Bone marrow (tissue), 2 donors: Measurements from ENCODE around the gene USP24.
"Not testable (repeated sequence)": the region's sequence is repeated elsewhere in the genome, so short reads cannot be mapped to it uniquely, and the experiment has no call there.

ENCODE experiments used
- DNase-seq, 2 donors: peaks; one replicate each; lab custom pipeline; 2025; lab: John Stamatoyannopoulos, UW

Gene USP24

DNA sequence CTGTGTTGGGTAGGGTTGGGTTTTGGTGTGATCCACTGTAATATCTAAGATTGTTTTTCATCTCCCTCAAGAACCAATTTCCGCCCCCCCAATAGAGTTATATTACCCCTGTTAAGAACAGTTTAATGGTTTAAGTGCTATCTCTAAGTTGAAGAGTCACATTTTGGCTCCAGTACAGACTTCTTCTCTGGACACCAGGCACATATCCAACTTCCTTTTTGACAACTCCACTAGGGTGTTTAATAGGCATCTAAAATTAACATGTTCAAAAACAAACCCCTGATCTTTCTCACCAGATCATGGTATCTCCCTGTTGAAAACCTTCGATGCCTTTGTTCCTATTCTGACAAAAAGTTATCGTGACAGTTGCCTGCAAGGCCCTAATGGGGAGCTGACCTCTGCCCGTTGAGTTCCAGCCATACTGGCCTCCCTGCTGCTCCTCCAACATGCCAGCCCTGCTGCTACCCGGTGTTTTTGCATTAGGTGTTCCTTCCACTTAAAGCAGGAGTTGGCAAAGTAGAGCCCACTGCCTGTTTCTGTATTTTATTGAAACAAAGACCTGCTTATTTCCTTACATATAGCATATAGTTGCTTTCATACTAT, 18.6 kb downstream of the USP24 start:
- no peak for DNase-seq

DNA sequence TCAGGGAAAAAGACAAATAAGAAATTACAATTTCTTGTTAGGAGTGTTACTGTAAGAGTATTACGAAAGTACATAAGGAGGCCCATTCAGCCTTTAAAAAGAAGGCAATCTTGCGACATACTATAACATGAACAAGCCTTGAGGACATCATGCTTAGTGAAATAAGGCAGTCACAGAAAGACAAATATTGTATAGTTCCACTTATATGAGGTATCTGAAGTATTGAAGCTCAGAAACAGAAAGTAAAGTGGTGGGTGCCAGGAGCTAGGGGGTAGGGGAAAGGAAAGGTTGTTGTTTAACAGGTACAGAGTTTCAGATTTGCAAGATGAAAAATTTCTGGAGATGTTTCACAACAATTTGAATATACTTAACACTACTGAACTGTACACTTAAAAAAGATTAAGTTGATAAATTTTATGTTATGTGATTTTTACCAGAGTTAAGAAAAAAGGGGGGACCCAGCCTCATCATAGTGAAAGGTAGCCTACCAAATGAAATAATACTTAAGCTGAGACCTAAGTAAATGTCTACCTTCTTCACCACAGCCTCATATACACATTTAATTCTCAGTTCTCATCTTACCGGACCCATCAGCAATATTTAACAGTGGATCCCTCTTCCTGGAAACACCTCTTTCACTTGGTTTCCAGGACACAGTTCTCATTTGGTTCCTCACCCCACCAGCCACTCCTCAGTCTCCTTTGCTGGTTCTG, 19.5 kb downstream of the USP24 start:
- no peak for DNase-seq

DNA sequence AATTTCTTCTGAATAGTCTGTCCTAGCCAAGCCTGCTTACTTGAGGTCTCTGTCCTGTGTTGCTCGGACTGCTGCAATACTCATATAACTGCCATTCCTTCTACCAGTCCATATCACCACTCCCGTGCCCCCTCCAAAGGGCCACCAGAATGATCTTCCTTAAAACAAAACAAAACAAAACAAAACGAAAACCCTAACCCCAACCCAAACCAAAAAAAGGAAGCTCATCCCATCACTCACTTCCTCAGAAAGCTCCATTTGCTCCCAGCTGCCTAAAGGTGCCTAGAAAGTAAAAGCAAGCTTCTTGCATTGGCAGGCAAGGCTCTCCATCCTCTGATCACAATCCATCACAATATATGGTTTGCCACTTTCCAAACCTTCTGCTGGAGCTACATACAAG, 20.3 kb downstream of the USP24 start:
- no peak for DNase-seq

DNA sequence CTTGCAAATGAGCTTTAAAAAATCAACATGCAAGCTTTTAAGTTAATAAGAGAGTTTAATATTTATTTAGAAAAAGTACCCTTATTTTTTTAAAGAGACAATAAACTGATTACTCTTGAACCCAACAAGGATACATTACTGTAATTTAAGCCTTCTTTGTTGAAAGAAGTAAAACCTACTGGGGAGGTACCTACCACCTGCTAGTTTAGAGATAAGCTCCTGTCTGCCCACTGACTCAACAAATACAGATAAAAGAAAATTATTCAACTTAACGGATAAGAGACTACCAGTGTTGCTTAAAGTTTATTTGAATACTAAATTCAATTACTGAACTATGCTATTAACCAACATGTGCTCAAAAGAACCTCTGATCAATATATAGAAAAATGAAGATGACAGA, 23.1 kb downstream of the USP24 start:
- no peak for DNase-seq

DNA sequence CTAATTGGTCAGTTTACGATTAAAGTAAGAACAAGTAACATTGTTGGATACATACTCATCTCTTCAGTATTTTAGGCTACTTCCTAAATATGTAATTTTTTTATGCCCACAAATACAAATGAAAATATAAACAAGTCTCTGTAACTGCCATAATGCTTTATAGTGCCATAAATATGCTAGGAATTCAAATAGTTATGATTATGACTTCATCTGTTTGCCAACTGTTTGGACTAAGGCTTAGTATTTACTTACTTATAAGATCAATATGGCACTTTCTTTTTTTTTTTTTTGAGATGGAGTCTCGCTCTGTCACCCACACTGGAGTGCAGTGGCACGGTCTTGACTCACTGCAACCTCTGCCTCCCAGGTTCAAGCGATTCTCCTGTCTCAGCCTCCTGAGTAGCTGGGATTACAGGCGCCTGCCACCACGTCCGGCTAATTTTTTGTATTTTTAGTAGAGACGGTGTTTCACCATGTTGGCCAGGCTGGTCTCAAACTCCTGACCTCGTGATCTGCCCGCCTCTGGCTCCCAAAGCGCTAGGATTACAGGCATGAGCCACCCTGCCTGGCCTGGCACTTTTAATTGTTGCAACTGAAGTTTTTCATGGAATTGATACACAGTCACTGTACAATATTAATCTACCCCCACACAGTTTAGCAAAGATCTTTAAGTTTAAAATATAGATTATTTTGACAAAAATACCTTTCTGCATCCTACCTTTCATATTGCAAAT, 23.8 kb downstream of the USP24 start:
- not testable (repeated sequence) for DNase-seq

DNA sequence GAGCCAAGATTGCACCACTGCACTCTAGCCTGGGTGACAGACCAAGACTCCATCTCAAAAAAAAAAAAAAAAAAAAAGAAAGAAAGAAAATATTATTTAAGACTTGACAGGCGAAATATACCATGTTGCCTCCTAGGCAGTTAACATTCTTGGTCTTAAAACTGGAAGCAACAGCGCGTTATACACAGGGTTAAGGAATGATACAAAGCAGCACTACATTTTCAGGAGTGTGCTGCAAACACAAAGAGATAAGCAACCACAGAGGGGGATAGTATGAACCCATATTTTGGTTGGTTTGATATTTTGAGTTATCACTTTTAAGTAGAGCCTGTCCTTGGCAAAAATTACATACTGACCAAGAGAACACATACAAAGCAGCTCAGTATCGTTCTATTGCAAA, 25.1 kb downstream of the USP24 start:
- no peak for DNase-seq

DNA sequence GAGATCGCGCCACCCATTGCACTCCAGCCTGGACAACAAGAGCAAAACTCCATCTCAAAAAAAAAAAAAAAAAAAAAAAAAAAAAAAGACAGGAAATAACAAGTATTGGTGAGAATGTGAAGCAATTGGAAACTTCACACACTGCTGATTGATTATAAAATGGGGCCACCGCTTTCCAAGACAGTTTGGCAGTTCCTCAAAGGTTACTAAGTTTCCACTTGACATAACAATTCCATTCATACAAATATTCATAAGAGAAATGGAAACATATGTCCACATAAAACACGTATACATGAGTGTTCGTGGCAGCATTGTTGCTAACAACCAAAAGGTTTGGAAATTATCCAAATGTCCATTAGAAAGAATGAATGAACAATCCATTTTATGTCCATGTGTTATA, 26.3 kb downstream of the USP24 start:
- DNase-seq, result no peak

DNA sequence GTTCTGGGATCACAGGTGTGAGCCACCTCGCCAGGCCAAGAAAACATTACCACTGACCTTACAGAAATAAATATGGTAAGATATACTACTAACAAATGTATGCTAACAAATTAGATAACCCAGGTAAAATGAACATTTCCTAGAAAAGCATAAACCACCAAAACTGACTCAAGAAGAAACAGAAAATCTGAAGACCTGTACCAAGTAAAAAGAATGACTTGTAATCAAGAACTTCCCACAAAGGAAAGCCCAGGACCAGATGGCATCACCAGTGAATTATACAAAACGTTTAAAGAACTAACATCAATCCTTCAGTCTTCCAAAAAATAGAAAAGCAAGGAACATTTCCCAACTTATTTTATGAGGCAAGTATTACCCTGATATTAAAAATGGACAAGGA, 29.3 kb downstream of the USP24 start:
- no peak for DNase-seq

DNA sequence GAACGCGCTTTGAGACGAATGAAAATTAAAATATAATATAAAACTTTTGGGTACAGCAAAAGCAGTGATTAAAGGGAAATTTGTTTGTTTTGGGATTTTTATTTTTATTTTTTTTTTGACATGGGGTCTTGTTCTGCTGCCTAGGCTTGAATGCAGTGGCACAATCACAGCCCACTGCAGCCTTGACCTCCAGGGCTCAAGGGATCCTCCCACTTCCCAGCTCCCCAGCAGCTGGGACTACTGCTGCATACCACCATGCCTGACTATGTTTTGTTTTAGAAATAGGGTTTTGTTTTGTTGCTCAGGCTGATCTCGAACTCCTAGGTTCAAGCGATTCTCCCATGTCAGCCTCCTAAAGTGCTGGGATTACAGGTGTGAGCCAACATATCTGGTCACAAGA, 30.3 kb downstream of the USP24 start:
- no peak for DNase-seq

DNA sequence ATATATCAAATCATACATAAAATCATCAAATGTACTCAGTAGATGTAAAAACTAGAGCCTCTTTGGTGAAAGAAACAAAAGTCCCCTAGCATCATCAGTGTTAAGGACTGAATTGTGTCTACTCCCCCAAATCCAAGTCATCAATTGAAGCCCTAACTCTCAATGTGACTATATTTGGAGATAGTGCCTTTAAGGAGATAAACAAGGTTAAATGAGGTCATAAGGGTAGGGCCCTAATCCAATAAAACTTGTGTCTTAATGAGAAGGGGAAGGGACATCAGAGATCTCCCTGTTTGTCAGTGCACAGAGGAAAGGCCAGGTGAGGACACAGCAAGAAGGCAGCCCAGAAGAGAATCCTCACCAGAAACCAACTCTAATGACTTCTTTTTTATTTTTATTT, 33.5 kb downstream of the USP24 start:
- DNase-seq, result no peak

DNA sequence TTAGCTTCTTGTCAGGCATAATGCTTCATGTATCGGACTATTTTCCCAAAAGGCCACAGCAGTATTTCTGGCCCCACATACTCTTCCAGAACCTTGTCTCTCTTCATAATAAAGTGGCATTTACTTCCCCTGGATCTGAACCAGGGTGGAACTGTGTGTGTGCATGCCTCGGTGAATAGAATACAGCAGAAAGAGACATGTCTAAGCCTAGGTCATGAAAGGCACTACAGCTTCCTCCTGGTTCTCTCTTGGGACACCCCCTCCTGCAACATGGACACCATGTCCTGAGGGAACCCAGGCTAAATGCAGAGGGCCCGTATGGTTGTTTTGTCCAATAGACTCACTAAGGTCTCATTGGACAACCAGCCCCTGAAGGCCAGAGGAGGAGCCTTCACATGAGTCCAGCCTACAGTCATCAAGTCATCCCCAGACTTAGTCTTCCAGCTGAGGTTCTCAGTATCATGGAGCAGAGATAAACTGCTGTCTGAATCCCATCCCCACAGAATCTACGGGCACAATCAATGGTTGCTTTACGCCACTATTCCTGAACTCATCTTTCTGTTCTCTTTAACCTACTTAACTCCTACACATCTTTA, 35.0 kb downstream of the USP24 start:
- DNase-seq, result no peak

DNA sequence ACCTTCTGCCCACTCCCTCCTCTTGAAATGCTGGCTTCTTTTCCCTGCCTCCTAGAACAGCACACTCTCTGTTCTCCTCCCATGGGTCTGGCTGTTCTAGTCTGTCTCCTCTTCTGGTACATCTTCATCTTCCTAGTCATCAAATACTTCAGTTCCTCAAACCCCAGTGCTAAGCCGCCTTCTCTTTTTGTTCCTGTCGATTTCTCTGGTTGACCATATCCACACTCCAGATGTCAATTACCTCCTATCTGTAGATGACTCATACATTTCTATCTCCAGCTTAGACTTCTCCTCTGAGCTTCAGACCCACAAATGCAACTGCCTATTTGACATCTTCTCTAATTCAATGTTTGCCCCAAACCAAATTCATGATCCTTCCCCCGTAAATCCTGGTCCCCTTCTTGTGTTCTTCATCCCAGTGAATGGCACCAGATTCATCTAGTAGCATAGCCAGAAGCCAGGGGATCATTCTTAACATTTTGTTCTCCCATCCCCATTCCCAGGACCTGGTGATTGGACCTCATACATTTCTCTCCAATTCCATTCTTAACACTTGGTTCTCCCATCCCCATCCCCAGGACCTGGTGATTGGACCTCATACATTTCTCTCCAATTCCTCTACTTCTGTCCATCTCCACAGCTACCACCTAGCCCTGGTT, 35.9 kb downstream of the USP24 start:
- DNase-seq, result peak in 1 of 2 donors; percentile 94

DNA sequence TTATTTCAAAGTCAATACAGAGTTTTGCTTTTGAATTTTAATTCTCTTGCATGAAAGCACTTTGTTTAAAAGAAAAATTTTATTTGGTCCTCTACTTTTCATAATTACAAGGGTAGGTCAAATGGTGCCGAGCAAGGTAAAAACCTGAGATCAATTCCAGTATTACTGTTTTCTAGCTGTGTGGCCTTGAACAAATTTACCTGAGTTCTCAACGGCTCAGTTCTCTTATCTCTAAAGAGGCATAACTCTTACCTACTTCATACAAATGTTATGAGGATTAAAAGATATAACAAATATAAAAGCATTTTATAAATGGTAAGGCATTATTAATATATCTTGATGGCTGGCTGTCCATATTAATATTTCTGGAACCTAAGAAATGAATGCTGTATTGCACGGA, 42.5 kb downstream of the USP24 start:
- no peak for DNase-seq

DNA sequence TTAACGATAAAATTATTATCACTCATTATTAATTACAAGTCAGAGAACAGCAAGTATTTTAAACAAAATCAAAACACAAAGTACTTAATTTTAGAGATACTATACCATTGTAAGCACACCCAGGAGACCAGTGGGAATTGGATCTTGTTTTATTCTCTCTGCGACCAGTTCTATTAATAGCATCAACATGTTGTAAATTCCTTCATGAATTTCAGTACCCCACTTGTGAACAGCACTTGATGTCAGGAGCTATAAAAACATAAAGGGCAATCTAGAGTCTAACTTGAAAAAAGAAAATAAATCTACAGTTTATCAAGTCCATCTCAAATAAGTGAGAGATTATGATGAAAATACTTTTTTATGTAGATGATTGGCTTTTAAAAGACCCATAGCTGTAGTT, 42.9 kb downstream of the USP24 start:
- no peak for DNase-seq

DNA sequence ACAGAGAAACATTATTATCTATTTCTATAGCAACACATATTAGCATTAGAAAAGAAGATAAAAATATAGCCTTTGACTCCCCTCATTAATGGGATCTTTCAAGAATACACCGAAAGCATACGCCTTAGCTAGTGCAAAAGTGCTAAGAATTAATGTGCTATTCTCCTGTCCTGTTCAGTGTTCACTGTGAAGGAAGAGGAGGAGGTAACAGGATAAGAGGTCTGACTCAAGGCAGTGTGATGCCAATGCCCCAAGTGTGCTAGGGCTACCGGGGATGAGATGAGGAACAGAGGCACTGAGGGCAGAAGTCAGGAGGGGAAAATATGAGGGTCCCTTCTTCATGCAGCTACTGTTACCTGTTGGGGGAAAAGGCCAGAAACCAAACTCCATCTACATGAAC, 43.5 kb downstream of the USP24 start:
- no peak for DNase-seq

DNA sequence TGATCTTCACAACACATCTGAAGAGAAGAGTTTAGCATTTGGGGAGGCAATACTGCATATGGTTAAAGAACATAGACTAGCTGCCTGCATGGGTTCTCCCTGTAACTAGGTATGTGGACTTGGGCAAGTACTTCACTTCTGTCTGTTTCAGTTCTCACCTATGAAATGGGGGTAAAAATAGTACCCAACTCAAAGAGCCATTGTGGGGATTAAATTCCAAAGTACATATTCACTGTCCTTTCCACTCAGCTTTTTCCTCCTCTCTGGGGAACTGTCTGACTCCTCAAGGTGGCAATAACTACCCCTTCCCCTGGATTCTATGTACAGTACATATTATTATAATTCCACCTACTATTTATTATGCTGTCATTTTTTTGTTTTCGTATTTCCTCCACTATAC, 44.7 kb downstream of the USP24 start:
- DNase-seq, result no peak

DNA sequence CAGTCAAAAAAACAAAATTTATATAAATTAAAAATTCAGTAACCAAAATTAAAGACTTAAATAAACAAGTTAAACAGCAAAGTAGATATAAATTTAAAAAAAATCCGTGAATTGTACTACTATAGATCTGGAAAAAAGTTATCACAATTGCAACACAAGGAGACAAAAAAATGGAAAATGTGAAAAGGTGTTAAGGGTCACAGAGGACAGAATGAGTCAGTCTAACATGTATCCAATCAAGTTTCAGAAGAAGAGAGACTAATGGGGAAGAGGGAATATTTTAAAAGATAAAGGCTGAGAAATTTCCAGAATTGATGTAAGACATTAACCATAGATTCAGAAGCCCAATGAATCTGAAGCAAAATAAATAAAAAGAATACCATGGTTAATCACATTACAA, 46.0 kb downstream of the USP24 start:
- DNase-seq, result no peak

DNA sequence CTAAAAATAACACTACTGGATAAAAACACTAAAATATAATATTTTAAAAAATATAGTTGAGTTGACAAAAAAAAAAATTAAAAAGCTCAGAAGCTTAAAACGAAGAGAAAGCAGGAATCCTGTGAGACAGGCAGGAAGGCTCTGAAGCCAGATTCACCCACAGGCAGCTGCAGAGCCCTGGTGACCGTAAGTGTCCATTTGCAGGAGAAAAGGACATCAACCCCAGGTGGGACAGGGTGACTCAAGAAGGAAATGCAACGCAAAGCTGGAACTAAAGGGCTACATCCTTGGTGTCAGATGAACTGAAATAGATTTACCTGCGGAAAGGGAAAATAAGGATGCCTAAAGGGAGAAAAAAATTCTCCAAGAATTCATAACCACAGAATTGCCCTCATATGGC, 46.8 kb downstream of the USP24 start:
- no peak for DNase-seq

DNA sequence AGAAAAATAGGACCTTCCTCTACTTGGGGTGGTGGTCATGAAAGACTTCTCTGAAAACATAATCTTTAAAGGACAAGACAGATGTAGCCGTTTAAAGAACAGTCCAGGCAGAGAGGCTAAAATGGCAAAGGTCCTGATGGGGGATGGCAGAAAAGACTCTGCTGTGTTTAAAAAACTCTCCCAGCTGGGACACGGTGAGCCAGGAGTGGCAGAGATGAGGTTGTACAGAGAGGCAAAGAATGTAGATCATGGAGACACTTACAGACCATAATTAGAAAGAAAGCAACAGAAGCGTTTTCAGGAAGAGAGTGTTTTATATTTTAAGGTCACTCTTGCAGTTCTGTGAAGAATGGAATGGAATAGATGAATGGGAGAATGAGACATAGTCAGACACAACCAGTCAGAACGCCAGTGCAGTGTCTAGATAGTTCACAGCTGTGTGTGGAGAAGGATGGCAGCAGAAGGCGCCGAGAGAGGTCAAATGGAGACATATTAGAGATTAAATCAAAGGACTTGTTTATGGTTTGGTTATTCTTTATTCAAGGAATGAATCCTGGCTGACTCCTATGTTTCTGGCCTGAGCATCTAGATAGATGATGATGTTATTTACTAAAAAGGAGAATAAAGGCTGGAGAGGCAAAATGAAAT, 47.8 kb downstream of the USP24 start:
- DNase-seq, result no peak

DNA sequence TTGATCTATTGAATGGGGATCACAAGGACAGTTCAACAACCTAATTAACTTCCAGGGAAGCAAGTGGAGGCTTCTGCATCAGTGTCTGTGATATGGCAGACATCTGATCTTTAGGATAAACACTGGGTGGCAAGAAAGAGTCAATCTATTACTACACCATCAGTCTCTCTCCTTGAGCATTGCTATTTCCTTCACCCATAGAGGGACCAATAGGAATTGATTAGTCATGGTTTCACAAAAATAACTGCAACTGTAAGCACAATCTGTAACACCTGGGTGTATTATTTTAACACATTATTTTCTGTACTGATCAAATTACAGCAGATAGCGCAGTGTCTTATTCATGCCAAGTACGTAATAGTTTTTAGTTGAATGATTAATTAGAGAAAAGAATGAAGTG, 50.3 kb downstream of the USP24 start:
- DNase-seq, result no peak

DNA sequence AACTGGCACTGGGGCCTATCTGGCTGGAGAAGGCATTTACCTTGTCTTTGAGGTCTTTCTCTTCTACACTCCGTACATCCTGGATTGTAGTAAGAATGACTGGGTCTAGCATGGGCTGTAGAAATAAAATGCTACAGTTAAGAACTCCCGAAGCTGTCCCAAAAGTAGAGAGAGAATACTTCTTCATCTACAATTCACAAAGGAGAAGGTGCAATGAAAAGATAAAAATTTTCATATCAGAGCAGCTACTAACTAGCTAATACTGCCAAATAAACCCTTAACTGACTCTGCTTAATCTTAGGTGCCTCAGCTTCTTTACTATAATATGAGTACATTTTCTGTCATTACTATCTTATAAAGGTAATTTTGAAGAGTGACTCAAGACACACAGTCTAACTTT, 55.6 kb downstream of the USP24 start:
- DNase-seq, result no peak

DNA sequence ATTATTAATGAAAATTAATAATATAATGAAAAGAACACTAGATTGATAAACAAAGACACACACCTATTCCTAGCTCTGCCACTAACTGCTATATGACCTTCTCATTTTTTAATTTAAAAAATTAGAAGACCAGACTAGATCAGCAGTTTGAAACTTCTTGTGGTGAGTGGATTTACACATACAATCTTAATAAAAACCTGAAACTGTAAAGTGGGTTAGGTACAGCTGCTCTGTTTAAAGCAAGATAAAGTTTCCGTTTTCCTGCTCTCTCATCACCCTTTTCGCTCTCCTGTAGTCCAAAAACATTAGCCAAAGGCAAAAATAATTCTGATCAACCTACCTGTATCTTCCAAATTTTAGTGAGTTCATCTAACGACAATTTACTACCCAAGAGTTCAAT, 58.6 kb downstream of the USP24 start:
- DNase-seq, result no peak
